HUES64 (cell line): ENCODE measurements around the gene TRMT61A.

ENCODE experiments used
- H3K27ac ChIP-seq: 2 replicates; pipeline ENCODE4 v1.7.0; 2013; ENCODE audit warnings: low read depth, low read length, inconsistent platforms
- H3K27me3 ChIP-seq: 2 replicates; pipeline ENCODE4 v1.6.1; 2013; ENCODE audit warnings: mild to moderate bottlenecking, low read length; ENCODE audit not compliant: insufficient read depth
- H3K36me3 ChIP-seq: 2 replicates; pipeline ENCODE4 v1.6.1; 2013; ENCODE audit warnings: mild to moderate bottlenecking, low read length; ENCODE audit not compliant: insufficient read depth
- H3K4me1 ChIP-seq: 2 replicates; pipeline ENCODE4 v1.6.1; 2013; ENCODE audit warnings: mild to moderate bottlenecking, low read length, moderate library complexity; ENCODE audit not compliant: insufficient read depth
- H3K4me3 ChIP-seq: 2 replicates; pipeline ENCODE4 v1.5.1; 2013; ENCODE audit warnings: mild to moderate bottlenecking, low read length, moderate library complexity
- H3K9ac ChIP-seq: 2 replicates; pipeline ENCODE4 v1.6.1; 2013; ENCODE audit warnings: mild to moderate bottlenecking, low read depth, low read length
- H3K9me3 ChIP-seq: 2 replicates; pipeline ENCODE4 v1.6.1; 2013; ENCODE audit warnings: low read depth, low read length; ENCODE audit not compliant: insufficient read depth
- WGBS: fragments of 150-250, 120-280 bp; methylation state at CpG from one replicate; pipeline ENCODE4 v1.1.7; 2013; ENCODE audit warnings: missing lambda C conversion rate; 5-methylcytosine and 5-hydroxymethylcytosine counted together

Gene TRMT61A

GRCh38 chr14:103546652-103547454 is 17.9 kb downstream of the TRMT61A start:
- peaks cover 20% of the 10 kb centered on the region for H3K4me1 ChIP-seq
- WGBS, result 38% methylated on average over 21 of the region's 21 CpGs
- no peak overlapping the region for H3K9ac ChIP-seq
- no peaks in the 10 kb centered on the region for H3K9me3 ChIP-seq
- H3K36me3 ChIP-seq, result no peaks in the 10 kb centered on the region
- no peaks in the 10 kb centered on the region for H3K27me3 ChIP-seq
- H3K4me3 ChIP-seq, result no peak overlapping the region
- H3K27ac ChIP-seq, result no peak overlapping the region

- WGBS, result 90% methylated on average over 11 of the region's 11 CpGs
- H3K27ac ChIP-seq, result no peak overlapping the region
- no peaks in the 10 kb centered on the region for H3K9me3 ChIP-seq
- no peak overlapping the region for H3K9ac ChIP-seq
- peaks cover 13% of the 10 kb centered on the region for H3K4me1 ChIP-seq
- H3K4me3 ChIP-seq, result no peak overlapping the region
- no peaks in the 10 kb centered on the region for H3K36me3 ChIP-seq
- no peaks in the 10 kb centered on the region for H3K27me3 ChIP-seq
These were observed 18.5 kb downstream of the TRMT61A start for GRCh38 chr14:103547455-103547940.

GRCh38 chr14:103547941-103548462 is 19.0 kb downstream of the TRMT61A start:
- Histone ChIP-seq H3K9me3 (no peaks in the 10 kb centered on the region), H3K27me3 (no peaks in the 10 kb centered on the region), H3K27ac (no peak overlapping the region), H3K4me3 (no peak overlapping the region), H3K36me3 (no peaks in the 10 kb centered on the region), H3K4me1 (peaks cover 11% of the 10 kb centered on the region), H3K9ac (no peak overlapping the region)
- 87% methylated on average over 18 of the region's 18 CpGs for WGBS

- Histone ChIP-seq H3K36me3 (no peaks in the 10 kb centered on the region), H3K9ac (no peak overlapping the region), H3K4me3 (no peak overlapping the region), H3K9me3 (no peaks in the 10 kb centered on the region), H3K27ac (no peak overlapping the region), H3K27me3 (no peaks in the 10 kb centered on the region), H3K4me1 (peaks cover 4% of the 10 kb centered on the region)
- WGBS, result 95% methylated on average over 27 of the region's 27 CpGs
These were observed 19.7 kb downstream of the TRMT61A start for GRCh38 chr14:103548463-103549351.

DNA sequence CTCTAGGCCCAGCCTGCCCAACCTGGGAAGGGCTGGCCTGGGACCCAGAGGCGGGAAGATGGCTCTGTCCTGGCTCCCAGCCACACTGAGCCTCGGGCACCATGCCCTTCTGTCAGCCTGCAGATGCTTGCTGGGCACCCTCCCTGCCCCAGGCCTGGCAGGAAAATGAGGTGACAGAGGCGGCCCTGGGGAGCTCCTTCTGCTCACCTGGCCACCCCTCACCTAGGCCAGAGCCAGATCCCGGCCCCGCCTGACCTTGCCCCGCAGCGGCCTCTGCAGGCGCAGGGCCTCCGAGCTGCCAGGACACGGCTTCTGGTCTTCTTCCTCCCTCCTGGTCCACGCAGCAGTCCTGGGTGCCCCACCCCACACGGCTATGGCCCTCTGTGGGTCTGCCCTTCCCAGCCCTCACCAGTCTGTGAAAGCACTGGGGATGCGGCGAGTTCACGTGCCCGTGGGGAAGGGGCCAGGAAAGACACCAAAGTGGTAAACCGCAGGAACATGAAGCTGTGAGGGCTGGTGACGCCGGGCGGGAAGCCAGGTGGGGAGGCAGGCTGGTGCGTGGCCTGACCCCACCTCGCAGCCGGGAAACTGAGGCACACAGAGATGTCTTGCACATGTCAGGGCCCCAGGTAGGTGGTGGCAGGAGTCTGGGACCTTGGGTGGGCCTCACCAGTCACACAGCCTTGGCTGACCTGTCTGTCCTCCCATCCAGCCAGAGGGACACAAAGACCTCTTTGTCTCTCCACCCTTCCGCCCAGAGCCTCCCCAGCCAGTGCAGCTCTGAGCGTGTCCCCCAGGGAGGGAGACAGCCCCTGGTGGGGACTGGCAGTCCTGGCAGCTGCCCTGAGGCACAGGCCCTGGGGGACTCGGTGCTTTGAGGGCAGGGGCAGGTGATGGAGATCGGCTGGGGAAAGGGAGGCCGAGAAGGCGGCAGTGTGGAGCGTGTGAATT is 20.6 kb downstream of the TRMT61A start:
- Histone ChIP-seq H3K27ac (no peak overlapping the region), H3K9me3 (no peaks in the 10 kb centered on the region), H3K27me3 (no peaks in the 10 kb centered on the region), H3K9ac (no peak overlapping the region), H3K4me3 (no peak overlapping the region), H3K36me3 (no peaks in the 10 kb centered on the region), H3K4me1 (no peaks in the 10 kb centered on the region)
- WGBS, result 94% methylated on average over 30 of the region's 30 CpGs

GRCh38 chr14:103550451-103551337 is 21.7 kb downstream of the TRMT61A start:
- 91% methylated on average over 21 of the region's 22 CpGs for WGBS
- no peak overlapping the region for H3K27ac ChIP-seq
- H3K9ac ChIP-seq, result no peak overlapping the region
- H3K9me3 ChIP-seq, result no peaks in the 10 kb centered on the region
- no peaks in the 10 kb centered on the region for H3K36me3 ChIP-seq
- H3K27me3 ChIP-seq, result no peaks in the 10 kb centered on the region
- no peak overlapping the region for H3K4me3 ChIP-seq
- H3K4me1 ChIP-seq, result no peaks in the 10 kb centered on the region

GRCh38 chr14:103551338-103551762 is 22.4 kb downstream of the TRMT61A start:
- H3K4me3 ChIP-seq, result no peak overlapping the region
- H3K27ac ChIP-seq, result no peak overlapping the region
- H3K27me3 ChIP-seq, result no peaks in the 10 kb centered on the region
- H3K9ac ChIP-seq, result no peak overlapping the region
- no peaks in the 10 kb centered on the region for H3K4me1 ChIP-seq
- H3K9me3 ChIP-seq, result no peaks in the 10 kb centered on the region
- 91% methylated on average over 17 of the region's 17 CpGs for WGBS
- no peaks in the 10 kb centered on the region for H3K36me3 ChIP-seq

- no peak overlapping the region for H3K27ac ChIP-seq
- no peaks in the 10 kb centered on the region for H3K4me1 ChIP-seq
- no peaks in the 10 kb centered on the region for H3K9me3 ChIP-seq
- WGBS, result 92% methylated on average over 18 of the region's 18 CpGs
- no peaks in the 10 kb centered on the region for H3K36me3 ChIP-seq
- no peak overlapping the region for H3K9ac ChIP-seq
- no peak overlapping the region for H3K4me3 ChIP-seq
- H3K27me3 ChIP-seq, result no peaks in the 10 kb centered on the region
These were observed 23.2 kb downstream of the TRMT61A start for GRCh38 chr14:103552011-103552845.

- 95% methylated on average over 11 of the region's 11 CpGs for WGBS
These were observed 23.8 kb downstream of the TRMT61A start for GRCh38 chr14:103552846-103553210.

More at GRCh38 chr14:103552846-103553210, 23.8 kb downstream of the TRMT61A start:
- Histone ChIP-seq H3K9ac (no peak overlapping the region), H3K9me3 (no peaks in the 10 kb centered on the region), H3K27me3 (no peaks in the 10 kb centered on the region), H3K27ac (no peak overlapping the region), H3K4me3 (no peak overlapping the region), H3K36me3 (no peaks in the 10 kb centered on the region), H3K4me1 (no peaks in the 10 kb centered on the region)
